ENCODE measurements around the gene LHX5. TPM values are rescaled to one million over a fixed set of nuclear protein-coding genes. Genes with fewer than 3 reads are reported as not detected.
"Not testable (repeated sequence)": the region's sequence is repeated elsewhere in the genome, so short reads cannot be mapped to it uniquely, and the experiment has no call there.

LHX5 gene
- not detected for polyA plus RNA-seq (ENCODE audit: insufficient read length)

DNA sequence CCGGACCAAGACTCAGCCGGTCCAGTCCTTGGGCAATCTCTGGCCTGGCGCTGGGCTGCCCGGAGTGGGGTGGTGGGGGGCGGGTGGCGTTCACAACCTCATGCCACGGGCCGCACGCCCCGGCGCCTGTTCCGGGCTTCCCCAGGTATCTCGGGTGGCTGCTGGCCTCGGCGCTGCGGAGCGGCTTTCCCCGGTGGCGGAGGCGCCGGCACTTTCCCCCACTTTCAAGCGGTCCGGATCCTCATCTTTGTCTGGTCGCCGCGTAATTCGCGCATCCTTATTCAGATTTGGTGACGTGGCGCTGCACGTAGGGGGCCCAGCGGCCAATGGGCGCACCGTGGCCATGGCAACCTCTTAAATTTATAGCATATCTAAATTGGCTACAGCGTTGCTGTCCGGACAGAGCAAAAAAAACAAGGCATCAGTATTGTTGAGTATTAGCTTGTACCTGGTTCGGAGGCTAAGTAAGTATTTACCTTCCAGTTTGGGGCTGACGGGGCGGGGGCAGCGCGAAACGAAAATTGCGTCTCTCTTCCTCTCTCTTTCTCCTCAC lies at the start of gene LHX5:
Gene LHX5, minus strand, starts transcription at position 253 of the 553 bp plus-strand sequence. CDS start 373 bp downstream, outside the sequence.
- no peak for DNase-seq (ENCODE audit: low read depth)

DNA sequence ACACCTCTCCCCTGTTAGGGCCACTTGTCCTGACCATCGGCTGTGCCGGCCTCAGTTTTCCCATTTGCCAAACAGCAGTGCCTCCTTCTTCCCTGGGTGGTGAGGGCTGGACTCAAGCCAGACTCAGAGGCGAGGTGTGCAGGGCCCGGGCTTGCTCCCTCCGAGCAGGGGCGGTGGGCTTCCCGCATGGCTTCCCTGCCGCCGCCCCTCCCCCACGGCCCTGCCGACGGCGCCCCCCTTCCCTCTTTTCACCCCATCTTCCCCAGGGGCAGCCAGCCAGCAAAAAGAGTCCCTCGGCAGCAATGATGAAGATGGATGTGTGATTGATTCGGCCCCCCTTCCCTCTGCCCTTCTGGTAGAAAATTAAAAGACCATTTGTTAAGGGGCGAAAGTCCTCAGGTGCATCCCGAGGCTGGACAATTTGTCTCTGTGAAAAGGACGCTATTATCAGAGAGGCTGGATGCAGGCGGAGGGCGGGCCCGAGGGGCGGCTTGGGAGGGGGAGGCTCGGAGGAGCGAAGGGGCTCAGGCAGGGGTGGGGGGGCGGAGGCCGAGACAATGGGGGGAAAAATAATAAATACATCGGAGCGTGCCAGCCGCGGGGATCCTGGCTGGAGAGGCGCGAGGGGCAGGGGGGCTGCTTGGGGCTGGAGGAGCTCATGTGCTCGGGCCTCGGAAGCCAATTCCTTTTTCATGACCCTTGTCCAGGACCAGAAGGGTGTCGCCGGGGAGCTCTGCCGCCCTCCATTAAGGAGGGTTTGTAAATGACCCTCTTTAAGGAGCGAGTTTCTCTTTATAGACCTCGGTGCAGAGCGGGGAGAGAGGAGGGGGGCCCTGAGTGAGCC lies 48.0 kb upstream of the LHX5 start:
- DNase-seq (ENCODE audit: low read depth): no peak

DNA sequence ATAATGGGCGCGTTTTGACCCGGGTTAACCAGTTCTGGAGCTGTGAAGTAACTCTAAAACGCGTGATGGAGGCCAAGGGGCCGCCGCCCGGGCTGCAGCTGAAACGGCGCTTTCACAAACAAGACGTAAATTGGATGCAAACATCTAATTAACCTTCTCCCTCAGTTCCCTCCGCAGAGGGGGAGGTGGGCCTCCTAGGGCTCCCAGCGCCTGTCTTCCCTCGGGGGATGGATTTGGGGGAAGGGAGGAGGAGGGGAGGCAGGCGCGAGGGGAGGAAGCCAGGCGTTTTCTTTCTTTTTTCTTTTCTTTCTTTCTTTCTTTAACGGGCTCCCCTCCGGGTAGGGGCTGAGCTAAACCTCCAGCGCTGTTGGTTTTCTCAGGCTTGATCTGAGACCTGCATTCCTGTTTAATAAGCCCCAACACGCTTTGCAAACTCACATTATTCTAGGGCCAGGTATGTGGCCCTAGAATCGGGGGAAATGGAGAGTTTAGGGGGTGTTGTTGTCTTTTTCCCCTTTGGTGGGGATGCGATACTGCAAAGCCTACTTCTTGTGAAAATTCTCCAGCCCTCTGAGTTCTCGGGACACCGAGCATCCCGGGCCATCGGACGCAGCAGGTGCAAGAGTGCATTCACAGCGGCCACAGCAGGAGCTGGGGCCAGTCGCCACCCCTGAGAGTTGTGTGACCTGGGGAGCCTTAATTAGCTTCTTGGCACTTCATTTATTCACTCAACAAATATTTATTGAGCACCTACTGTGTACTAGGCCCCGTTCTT lies 43.6 kb upstream of the LHX5 start:
- DNase-seq (ENCODE audit: low read depth): no peak

DNA sequence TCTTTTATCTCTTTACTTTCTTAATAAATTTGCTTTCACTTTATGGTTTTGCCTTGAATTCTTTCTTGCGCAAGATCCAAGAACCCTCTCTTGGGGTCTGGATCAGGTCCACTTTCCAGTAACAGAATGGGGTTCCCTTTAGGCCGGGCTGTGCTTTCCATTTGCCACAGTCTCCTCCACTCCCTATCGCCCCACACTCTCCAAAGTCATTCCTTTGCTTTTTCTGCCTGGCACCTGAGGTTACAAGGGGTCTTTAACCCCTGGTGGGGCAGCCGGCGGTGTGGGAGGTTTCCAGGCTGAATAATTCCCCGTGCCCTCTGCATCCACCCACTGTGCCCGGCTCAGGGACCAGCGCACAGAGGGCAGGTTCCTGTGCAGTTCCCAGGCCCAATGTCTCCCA lies 42.9 kb upstream of the LHX5 start:
- DNase-seq (ENCODE audit: low read depth): no peak

DNA sequence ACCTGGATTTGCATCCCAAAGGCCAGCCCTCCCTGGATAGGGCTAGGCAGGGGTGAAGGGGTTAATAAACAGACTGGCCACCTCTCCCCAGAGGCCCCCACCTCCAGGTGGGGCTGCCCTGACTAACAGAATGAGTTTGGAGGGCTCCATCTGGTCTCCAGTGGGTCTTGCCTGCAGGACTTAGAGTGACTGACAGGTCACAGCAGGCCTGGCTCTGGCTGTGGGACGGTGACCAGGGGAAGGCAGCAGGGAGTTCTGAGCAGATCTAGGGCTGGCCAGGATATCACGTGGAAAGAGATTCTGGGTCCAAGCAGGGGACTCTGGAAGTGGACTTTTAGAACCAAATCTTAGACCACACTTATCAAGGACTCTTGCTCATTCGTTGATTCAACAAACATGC lies 40.9 kb upstream of the LHX5 start:
- DNase-seq (ENCODE audit: low read depth): no peak

DNA sequence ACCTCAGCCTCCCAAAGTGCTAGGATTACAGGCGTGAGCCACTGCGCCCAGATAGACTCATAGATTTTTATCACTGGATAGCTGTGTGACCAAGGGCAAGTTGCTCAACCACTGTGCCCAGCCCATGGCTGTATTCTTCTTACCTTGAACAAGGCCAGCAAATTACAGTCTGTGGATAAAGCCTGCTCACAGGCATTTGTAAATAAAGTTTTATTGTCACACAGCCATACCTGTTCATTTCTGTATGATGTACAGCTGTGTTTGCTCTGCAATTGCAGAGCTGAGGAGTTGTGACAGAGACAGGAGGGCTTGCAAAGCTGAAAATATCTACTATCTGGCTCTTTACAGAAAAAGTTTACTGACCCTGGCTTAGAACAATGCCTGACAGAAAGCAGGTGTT lies 35.2 kb upstream of the LHX5 start:
- no peak for DNase-seq (ENCODE audit: low read depth)

DNA sequence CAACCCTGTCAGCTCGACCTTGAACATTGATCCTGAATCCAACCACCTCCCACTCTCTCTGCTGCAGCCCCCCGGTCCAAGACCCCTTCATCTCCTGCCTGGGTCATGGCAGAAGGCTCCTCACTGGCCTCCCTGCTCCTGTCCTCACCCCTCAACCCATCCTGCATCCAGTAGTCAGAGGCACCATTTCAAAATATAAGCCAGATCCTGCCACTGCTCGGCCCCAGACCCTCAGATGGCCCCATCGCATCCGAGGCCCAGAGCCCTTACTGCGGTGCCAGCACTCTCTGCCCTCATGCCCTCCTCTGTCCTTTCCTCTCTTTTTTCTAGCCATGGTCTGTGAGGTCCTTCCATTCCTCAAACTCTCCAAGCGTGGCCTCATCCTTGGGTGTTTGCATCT lies 34.3 kb upstream of the LHX5 start:
- DNase-seq (ENCODE audit: low read depth): no peak

DNA sequence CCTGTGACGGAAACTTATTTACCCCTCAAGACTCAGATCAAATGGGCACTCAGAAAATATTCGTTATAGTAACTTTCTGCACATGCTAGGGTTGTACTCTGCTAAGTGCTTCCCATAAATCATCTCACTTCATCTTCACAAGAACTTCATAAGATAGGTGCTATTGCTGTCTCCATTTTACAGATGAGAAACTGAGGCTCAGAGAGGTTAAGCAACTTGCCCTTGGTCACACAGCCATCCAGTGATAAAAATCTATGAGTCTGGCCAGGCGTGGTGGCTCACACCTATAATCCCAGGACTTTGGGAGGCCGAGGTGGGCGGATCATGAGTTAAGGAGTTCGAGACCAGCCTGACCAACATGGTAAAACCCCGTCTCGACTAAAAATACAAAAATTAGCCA lies 33.2 kb upstream of the LHX5 start:
- DNase-seq (ENCODE audit: low read depth): no peak

DNA sequence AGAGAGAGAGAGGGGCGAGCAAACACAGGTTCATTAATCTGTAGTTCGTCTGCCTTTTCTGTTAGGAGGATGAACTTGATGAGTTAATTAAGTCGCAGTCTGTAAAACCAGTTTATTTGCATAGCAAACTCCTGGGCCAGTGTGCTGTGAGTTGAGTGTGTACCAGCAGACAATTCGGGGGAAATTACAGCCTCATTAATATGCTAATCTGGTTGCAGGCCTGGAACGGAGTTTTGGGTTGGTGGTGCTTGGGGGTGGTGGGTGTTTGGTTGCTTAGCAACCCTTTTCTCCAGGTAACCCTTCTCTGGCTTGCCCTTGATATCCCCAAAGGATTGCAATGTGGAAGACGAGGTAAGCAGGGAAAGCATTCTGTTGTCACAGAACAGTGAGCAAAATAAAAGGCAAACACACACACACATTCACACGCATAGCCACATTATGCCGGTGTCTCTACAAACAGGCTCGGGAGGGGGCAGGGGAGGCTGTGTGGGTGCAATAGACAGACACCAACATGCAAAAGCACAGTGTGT lies 29.2 kb upstream of the LHX5 start:
- no peak for DNase-seq (ENCODE audit: low read depth)

DNA sequence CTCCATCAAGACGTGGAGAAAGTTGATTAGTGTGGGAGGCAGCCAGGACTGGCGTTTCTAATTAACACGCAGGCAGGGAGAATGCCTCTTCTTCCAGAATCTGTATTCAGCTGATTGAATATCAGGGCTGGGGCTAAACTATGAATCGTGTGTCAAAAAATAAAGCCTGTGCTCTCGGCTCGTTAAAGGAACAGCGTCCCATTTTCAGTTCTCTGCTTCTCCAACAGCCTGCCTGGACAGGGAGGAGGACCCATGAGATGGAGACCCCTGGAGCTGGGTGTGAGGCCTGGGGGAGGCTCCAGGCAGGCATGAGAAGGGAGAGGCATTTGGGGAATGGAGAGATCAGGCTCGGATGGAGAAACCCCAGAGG lies 28.6 kb upstream of the LHX5 start:
- DNase-seq (ENCODE audit: low read depth): no peak

DNA sequence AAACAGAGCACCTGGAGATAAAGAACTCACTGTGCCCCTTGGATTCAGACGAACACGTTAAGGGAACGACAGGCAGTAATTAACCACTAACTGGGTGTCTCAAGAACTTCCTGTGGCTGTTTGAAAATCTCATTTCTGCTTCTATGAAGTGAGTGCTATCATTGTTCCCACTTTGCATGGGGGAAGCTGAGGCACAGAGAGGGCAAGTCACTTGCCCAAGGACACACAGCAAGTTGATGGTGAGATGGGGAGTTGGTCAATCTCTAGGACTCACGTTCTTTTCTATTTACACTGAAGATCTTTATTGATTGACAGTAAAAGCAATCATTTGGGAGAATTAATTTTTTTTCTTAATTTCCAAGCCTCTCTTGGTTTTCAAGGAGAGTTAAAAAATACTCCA lies 26.8 kb upstream of the LHX5 start:
- no peak for DNase-seq (ENCODE audit: low read depth)

DNA sequence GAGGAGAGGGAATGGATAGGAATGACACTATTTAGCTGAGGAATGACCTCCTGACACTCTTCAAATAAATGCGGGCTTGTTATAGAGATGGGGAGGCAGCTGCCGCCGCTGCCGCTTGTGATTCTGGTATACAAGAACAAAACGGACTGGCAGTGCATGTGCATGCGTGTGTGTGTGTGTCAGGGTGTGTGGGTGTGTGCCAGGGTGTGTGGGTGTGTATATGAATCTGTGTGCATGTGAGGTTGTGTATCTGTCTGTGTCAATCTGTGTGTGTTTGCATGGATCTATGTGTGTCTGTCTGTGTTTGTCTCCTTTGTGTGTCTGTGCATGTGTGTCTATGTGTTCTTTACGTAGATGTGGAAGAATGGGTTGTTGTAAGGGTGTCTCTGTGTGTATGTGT lies 26.0 kb upstream of the LHX5 start:
- no peak for DNase-seq (ENCODE audit: low read depth)

DNA sequence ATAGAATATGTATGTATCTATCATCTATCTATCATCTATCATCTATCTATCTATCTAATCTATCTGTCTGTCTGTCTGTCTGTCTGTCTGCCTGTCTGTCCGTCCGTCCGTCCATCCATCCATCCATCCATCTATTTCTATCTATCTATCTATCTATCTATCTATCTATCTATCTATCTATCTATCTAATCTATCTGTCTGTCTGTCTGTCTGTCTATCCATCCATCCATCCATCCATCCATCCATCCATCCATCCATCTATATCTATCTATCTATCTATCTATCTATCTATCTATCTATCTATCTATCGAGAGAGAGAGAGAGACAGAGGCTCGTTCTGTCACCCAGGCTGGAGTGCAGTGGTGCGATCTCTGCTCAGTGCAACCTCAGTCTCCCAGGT lies 24.3 kb upstream of the LHX5 start:
- DNase-seq (ENCODE audit: low read depth): not testable (repeated sequence)

DNA sequence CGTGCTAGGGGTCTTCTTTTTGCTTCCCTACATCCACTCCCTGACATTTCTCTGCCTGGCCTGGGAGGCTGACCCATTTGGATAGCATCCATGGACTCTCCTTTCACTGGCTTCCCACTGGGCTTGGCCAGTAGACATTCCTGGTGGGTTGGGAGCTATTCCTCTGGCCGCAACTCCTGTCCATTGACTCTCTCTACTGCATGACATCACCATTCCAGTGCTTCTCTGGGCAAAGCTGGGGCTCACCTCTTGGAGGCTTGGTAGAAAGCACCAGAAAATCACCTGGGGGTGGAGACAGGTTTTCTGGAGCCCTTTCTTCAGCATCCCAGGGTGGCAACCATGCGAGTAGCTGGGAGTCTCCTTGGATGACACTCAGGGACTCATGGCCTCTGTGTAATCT lies 16.7 kb upstream of the LHX5 start:
- no peak for DNase-seq (ENCODE audit: low read depth)

DNA sequence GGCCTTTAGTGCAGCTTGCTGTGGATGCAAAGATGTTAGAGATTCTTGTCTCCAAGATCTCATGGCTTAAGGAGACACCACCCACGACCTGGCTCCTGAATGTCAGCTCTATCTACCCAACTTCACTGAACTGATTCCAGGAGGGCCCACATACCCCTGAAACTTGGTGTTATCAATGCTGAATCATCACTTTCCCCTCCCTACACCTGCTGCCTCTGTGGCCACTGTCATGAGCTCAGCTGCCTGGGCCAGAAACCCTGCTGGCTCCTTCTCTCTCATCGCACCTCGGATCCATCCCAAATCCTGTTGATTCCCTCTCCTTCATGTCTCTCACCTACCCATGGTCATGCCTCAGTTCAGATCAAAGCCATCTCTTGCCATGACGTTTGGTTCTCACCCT lies 15.1 kb upstream of the LHX5 start:
- DNase-seq (ENCODE audit: low read depth): no peak

DNA sequence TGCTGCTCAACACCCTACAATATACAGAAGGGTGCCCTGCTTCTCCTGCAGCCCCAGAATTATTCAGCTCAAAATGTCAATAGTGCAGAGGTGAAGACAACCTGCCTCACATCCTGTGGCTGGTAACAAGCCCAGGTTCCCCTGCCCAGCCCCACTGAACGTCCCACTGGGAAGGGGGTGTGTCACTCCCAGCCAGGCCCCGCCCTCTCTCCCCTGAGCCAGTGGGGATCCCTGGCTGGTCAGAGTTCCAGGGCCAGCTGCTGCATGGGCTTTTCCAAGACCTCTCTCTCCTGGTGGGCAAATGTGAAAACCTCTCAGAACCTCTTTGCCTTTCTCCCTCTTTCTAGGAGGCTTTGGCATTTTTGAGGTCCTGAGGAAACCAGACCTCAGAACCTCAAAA lies 13.7 kb upstream of the LHX5 start:
- no peak for DNase-seq (ENCODE audit: low read depth)

DNA sequence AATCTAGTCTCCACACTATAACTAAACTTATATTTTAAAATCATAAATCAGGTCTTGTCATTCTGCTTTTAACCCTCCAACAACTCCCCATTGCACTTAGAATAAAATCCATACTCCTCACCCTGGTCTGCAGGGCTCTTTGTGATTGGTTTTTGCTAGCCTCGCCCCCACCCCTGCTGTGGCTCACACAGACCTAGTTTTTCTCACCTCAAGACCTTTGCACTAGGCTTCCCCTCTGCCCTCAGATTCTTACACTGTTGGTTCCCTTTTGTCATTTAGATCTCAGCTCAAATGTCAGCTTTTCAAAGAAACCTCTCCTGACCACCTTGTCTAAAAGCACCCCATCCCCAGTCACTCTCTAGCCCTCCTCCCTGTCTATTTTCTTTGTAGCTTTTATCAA lies 10.7 kb upstream of the LHX5 start:
- DNase-seq (ENCODE audit: low read depth): no peak

DNA sequence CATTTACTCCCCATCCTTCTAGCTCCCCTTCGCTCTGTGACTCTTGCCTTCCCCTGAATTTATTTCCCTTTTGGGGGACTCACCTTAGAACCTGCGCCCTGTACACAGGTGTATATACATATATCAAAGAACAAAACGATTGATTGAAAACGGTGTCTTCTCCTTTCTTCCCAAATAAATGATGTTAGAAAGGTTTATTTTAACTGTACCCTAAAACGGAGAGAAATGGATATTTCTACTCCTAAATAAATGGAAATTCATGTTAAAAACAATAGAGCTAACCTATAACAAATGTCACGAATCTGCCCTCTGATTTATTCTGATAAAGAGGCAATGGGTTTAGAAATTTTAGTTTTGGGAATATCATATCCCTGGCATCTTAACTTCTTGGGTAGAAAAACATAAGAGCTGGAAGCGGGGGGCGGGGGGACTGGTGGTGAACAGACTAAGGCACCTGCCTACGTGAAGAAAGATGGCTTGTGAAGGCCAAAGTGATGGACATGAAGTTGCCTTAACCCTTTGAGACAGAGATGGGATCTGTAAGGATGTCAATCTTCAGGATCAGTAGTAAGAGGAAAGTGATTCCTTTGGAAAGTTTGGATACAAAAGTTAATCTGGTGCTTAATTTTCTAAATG lies 8.8 kb upstream of the LHX5 start:
- no peak for DNase-seq (ENCODE audit: low read depth)

DNA sequence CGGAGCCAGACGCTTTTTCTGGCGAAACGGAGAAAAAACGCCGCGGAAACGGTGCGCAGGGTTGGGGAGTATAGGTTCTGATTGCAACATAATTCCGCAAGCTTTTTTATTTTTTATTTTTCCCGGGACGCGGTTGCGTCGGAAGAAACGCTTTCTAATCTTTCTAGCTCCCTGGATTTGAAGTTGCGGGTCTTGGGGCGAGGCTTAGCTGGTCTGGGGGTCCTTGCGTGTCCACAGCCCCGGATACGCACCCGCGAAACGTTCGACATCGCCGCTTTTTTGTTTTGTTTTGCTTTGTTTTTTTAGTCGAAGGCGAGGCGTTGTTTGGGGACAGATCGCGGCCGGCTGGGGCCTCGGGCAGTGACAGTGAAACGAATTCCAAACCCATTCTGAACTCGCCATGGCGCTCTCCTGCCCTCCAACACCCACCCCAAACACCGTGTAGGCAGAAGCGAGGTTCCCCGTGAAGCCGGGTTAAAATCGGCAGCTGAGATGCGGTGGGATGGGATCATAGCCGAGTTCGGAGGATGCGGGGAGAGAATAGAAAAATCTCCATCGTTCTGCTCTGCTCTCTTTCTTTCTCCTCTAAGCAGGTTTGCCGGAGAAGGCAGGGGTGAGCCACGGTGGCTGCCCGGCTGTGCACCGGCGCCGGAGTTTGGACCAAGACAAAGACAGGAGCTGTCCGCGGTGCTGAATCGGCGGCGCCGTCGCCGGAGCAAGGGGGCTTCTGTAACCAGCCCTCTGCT lies 8.1 kb upstream of the LHX5 start:
- DNase-seq (ENCODE audit: low read depth): no peak

DNA sequence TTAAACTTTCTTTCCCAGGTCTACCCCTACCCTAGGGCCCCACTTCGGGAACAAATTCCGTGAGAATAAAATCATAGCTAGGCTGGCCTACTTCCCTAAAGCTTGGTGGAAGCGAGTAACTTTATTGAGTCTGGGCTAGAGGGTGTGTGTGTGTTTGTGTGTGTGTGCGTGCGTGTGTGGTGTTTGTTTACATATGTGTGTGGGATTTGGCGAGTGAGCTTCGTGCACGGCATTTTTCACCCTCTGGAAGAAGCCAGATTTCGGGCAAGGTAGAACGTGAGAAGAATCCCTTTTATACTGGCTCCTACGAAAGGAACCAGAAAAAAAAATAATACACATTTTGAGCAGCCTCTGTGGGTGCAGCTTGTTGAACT lies 7.5 kb upstream of the LHX5 start:
- DNase-seq (ENCODE audit: low read depth): no peak

DNA sequence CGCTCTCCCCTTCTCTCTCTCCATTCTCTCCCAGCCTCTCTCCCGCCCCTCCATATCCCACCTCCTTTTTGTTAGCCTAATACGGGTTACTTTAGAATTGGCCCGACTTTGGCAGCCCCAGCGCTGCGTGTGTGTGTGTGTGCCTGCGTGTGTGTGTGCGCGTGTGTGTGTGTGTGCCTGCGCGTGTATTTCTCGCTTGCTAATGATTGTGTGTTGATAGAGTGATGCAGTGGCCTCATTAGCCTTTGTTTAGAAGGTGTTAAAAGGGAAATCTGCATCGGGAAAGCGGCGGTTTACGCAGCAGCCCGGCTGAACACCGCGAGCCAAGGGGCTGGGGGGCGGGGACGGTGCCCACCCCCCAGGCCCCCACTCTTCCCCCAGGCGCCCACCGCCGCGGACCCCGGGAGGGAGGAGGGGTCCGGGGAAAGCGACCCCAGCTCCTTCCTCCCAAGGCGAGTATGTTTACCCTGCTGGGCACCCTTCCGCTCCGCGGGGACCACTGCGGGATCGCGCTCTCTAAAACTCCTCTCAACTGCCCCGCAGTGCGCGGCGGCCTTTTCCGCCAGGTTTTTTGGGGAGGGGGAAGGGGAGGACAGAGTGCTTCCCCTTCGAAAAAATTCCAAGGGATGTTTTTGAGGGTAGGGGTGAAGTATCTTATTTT lies 6.8 kb upstream of the LHX5 start:
- DNase-seq (ENCODE audit: low read depth): no peak

Measured in forelimb muscle (tissue), 1 donor.